Measurements from ENCODE around the gene MXI1. TPM values are rescaled to one million over a fixed set of nuclear protein-coding genes. Genes with fewer than 3 reads are reported as not detected.

MXI1 gene
- total RNA-seq: 10 to 100 TPM; 37.1 to 58.0 (median 47.8) TPM

DNA sequence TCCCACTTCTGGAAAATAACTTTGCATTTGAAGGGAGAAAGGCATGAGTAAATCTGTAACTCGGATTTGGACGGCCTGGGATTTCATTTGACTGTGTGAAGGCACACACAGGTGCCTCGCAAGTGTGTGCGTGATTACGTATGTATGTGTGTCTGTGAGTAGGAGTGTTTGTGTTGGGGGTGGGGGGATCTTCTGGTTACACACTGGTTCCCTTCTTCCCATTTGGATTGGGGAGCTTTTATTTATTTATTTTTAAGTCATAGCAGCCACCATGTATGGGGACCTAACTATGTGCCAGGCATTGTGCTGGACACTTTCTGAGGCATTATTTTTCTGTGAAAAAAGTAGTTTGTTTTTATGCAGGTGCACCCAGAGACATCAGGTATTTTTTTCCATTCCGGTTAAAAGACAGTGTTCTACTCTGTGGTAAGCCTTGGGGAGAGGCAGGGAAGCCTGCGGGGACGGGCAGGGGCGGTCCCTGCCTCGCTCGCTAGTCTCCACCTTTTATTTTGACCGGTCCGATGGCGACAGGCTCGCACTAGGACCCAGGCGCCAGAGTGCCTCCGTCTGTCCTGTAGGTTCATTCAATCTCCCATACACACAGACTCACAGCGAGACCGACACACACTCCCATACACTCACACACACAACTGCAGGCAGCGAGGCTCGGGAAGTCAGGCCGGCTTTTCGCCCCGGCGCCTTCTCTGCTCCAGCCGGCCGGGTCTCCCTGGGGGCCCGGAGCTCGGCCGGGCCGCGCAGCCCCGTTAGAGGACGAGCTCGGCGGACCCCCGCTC, at the start of gene MXI1:
Gene MXI1 (plus strand): TSS at position 595 of the 794 bp plus-strand sequence. CDS start 204 bp downstream, outside the sequence.
- peak within 1 kb of the TSS; percentile 81 to 93 (median 86) for H3K27ac ChIP-seq
- DNase-seq: peak; percentile 70 to 94 (median 85)
- TF ChIP-seq, protein P1, sequence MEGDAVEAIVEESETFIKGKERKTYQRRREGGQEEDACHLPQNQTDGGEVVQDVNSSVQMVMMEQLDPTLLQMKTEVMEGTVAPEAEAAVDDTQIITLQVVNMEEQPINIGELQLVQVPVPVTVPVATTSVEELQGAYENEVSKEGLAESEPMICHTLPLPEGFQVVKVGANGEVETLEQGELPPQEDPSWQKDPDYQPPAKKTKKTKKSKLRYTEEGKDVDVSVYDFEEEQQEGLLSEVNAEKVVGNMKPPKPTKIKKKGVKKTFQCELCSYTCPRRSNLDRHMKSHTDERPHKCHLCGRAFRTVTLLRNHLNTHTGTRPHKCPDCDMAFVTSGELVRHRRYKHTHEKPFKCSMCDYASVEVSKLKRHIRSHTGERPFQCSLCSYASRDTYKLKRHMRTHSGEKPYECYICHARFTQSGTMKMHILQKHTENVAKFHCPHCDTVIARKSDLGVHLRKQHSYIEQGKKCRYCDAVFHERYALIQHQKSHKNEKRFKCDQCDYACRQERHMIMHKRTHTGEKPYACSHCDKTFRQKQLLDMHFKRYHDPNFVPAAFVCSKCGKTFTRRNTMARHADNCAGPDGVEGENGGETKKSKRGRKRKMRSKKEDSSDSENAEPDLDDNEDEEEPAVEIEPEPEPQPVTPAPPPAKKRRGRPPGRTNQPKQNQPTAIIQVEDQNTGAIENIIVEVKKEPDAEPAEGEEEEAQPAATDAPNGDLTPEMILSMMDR (IDR thresholded peaks at IDR 0.05): peak in 1 of 6 experiments; percentile 13
- peak; percentile 91 to 95 for TF ChIP-seq POLR2A (IDR thresholded peaks at IDR 0.05)
- H3K27me3 ChIP-seq: no peaks in the 10 kb centered on the region
- H3K4me1 ChIP-seq: peaks cover 3 to 16% (median 4%) of the 10 kb centered on the region in 4 donors
- peak within 1 kb of the TSS; percentile 61 to 86 (median 72) for H3K4me3 ChIP-seq
- H3K9me3 ChIP-seq: no peaks in the 10 kb centered on the region
- H3K36me3 ChIP-seq: no peaks in the 10 kb centered on the region

DNA sequence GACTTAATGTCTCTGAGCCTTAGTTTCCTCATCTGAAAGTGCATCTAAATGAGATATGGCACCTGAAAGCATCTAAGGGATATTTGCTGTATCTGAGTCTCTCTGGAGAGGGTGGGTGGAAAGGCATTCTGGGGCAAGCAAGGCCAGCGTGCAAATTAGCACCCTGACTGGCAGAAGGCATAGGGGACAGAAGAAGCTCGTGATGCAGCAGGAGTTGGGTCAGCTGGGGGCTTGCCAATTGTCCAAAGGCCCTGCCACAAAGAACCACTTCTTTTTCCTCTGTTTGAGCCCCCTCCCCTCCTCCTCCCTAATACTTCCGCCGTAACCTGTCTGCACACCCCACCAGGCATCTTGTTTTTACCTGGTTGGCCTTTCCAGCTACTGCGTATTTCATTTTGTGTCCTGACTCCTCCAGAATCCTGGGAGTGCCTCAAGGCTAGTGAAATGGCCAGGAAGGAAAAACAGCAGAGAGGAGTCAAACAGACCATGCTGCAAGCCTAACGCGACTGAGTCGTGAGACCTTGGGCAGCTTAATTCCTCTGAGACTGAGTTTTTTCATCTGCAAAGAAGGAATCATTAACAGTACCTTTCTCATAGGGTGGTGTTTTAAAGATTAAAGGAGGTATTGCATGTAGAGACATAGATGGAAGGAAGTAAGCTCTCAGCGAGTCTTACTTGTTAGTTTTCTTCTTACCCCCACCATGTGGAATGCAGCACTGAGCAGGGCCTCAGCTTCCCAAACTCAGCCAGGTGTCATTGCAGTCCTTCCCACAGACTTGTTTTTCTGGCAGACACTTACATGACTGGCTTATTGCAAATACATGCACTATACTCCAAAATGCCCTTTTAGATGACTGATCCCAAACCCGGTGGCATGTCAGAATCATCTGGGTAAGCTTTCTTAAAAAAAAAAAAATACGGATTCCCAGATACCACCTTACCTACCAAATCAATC, 49.1 kb upstream of the MXI1 start:
- Histone ChIP-seq H3K4me1 (peaks cover 0 to 14% (median 5%) of the 10 kb centered on the region in 4 donors), H3K4me3 (no peak overlapping the region), H3K36me3 (no peaks in the 10 kb centered on the region), H3K27me3 (no peaks in the 10 kb centered on the region), H3K27ac (no peak overlapping the region), H3K9me3 (no peaks in the 10 kb centered on the region)
- TF ChIP-seq, protein P1 (IDR thresholded peaks at IDR 0.05): no peak
- TF ChIP-seq POLR2A (IDR thresholded peaks at IDR 0.05): no peak
- no peak for DNase-seq

DNA sequence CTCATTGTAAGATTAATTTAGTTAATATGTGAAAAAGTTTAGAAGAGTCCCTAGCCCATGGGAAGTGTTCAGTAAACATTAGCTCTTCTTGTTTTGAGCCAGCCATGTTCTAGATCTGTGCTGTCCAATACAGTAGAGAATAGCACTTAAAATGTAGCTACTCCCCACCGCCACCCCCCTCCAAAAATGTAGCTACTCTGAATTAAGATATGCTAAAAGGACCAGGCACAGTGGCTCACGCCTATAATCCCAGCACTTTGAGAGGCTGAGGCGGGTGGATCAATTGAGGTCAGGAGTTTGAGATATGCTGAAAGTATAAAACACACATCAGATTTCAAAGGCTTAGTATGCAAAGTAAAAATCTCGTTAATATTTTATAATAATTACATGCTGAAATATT, 47.3 kb upstream of the MXI1 start:
- Histone ChIP-seq H3K36me3 (no peaks in the 10 kb centered on the region), H3K4me3 (no peak overlapping the region), H3K27me3 (no peaks in the 10 kb centered on the region), H3K27ac (no peak overlapping the region), H3K4me1 (peaks cover 0 to 20% (median 5%) of the 10 kb centered on the region in 4 donors), H3K9me3 (no peaks in the 10 kb centered on the region)
- no peak for TF ChIP-seq POLR2A (IDR thresholded peaks at IDR 0.05)
- TF ChIP-seq, protein P1 (IDR thresholded peaks at IDR 0.05): no peak
- DNase-seq: no peak

DNA sequence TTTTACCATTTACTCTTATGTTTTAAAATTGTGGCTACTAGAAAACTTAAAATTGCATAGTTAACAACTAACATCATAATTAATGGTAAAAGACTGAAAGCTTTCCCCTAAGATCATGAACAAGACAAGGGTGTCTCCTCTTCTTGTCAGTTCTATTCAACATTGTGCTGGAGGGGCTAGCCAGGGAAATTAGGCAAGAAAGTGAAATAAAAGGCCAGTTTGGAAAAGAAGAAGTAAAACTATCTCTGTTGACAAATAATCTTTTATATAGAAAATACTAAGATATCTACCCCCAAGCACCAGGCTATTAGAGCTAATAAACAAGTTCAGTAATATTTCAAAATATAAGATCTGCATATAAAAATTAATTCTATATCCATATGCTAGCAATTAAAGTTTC, 46.9 kb upstream of the MXI1 start:
- peaks cover 0 to 20% (median 5%) of the 10 kb centered on the region in 4 donors for H3K4me1 ChIP-seq
- H3K36me3 ChIP-seq: no peaks in the 10 kb centered on the region
- no peaks in the 10 kb centered on the region for H3K27me3 ChIP-seq
- no peaks in the 10 kb centered on the region for H3K9me3 ChIP-seq
- no peak for DNase-seq
- H3K4me3 ChIP-seq: no peak overlapping the region
- TF ChIP-seq POLR2A (IDR thresholded peaks at IDR 0.05): no peak
- TF ChIP-seq, protein P1 (IDR thresholded peaks at IDR 0.05): no peak
- H3K27ac ChIP-seq: no peak overlapping the region

DNA sequence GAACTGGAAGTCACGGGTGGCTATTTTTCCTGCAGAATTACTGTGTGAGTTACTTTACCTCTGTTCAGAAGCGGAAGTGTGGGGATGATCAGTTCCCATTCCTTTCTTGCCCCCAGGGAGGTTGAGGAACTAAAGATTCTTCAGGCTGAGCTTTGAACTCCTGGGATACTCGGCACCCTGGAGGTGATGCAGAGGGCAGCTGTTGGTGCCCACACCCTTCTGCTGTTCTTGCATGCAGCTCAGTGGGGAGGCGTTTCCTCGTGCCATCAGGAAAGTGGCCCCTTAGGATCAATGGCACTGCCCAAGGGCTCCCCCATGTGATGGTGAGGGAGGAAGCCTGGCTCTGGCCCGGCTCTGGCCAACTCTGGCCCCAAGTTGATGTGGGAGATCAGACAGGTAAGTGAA, 44.7 kb upstream of the MXI1 start:
- Histone ChIP-seq H3K27ac (no peak overlapping the region), H3K27me3 (no peaks in the 10 kb centered on the region), H3K4me3 (no peak overlapping the region), H3K9me3 (no peaks in the 10 kb centered on the region), H3K4me1 (peaks cover 0 to 14% (median 0%) of the 10 kb centered on the region in 4 donors), H3K36me3 (no peaks in the 10 kb centered on the region)
- TF ChIP-seq POLR2A (IDR thresholded peaks at IDR 0.05): no peak
- TF ChIP-seq, protein P1 (IDR thresholded peaks at IDR 0.05): peak in 2 of 6 experiments; percentile 2 to 12
- DNase-seq: peak in 1 of 3 donors; percentile 58
